ENCODE results near the gene SLC35F1. TPM values are rescaled to one million over a fixed set of nuclear protein-coding genes. Genes with fewer than 3 reads are reported as not detected.
"Not testable (repeated sequence)": the region's sequence is repeated elsewhere in the genome, so short reads cannot be mapped to it uniquely, and the experiment has no call there.

Gene SLC35F1
- total RNA-seq, 1 donor from 2014 or later: 0.23 TPM

GRCh38 chr6:118012944-118013343 lies 105.9 kb downstream of the SLC35F1 start:
- no peaks in the 10 kb centered on the region for H3K36me3 Mint-ChIP-seq (ENCODE audit: low read depth, unreplicated experiment)
- no peak overlapping the region for H3K27ac Mint-ChIP-seq (ENCODE audit: unreplicated experiment)
- no peak for TF ChIP-seq CTCF (IDR thresholded peaks at IDR 0.05; ENCODE audit: unreplicated experiment)
- no peak for DNase-seq (ENCODE audit: low spot score)
- H3K9me3 Mint-ChIP-seq (ENCODE audit: unreplicated experiment): no peaks in the 10 kb centered on the region
- H3K27me3 Mint-ChIP-seq (ENCODE audit: unreplicated experiment): peaks cover 2% of the 10 kb centered on the region
- H3K4me3 Mint-ChIP-seq (ENCODE audit: unreplicated experiment): no peak overlapping the region
- no peaks in the 10 kb centered on the region for H3K4me1 Mint-ChIP-seq (ENCODE audit: unreplicated experiment)

- Mint-ChIP-seq H3K27me3 (ENCODE audit: unreplicated experiment) (peaks cover under 1% of the 10 kb centered on the region), H3K4me3 (ENCODE audit: unreplicated experiment) (no peak overlapping the region), H3K27ac (ENCODE audit: unreplicated experiment) (no peak overlapping the region), H3K9me3 (ENCODE audit: unreplicated experiment) (no peaks in the 10 kb centered on the region), H3K36me3 (ENCODE audit: low read depth, unreplicated experiment) (no peaks in the 10 kb centered on the region), H3K4me1 (ENCODE audit: unreplicated experiment) (no peaks in the 10 kb centered on the region)
- DNase-seq (ENCODE audit: low spot score): no peak
- TF ChIP-seq CTCF (IDR thresholded peaks at IDR 0.05; ENCODE audit: unreplicated experiment): no peak
These were observed 109.5 kb downstream of the SLC35F1 start for GRCh38 chr6:118016532-118016931.

GRCh38 chr6:118017301-118017848 lies 110.3 kb downstream of the SLC35F1 start:
- H3K9me3 Mint-ChIP-seq (ENCODE audit: unreplicated experiment): no peaks in the 10 kb centered on the region
- no peaks in the 10 kb centered on the region for H3K4me1 Mint-ChIP-seq (ENCODE audit: unreplicated experiment)
- H3K27ac Mint-ChIP-seq (ENCODE audit: unreplicated experiment): no peak overlapping the region
- H3K4me3 Mint-ChIP-seq (ENCODE audit: unreplicated experiment): no peak overlapping the region
- H3K27me3 Mint-ChIP-seq (ENCODE audit: unreplicated experiment): no peaks in the 10 kb centered on the region
- DNase-seq (ENCODE audit: low spot score): no peak
- H3K36me3 Mint-ChIP-seq (ENCODE audit: low read depth, unreplicated experiment): no peaks in the 10 kb centered on the region
- no peak for TF ChIP-seq CTCF (IDR thresholded peaks at IDR 0.05; ENCODE audit: unreplicated experiment)

- no peaks in the 10 kb centered on the region for H3K4me1 Mint-ChIP-seq (ENCODE audit: unreplicated experiment)
- no peak overlapping the region for H3K27ac Mint-ChIP-seq (ENCODE audit: unreplicated experiment)
- no peaks in the 10 kb centered on the region for H3K9me3 Mint-ChIP-seq (ENCODE audit: unreplicated experiment)
- no peaks in the 10 kb centered on the region for H3K36me3 Mint-ChIP-seq (ENCODE audit: low read depth, unreplicated experiment)
- no peaks in the 10 kb centered on the region for H3K27me3 Mint-ChIP-seq (ENCODE audit: unreplicated experiment)
- TF ChIP-seq CTCF (IDR thresholded peaks at IDR 0.05; ENCODE audit: unreplicated experiment): no peak
- no peak for DNase-seq (ENCODE audit: low spot score)
- H3K4me3 Mint-ChIP-seq (ENCODE audit: unreplicated experiment): no peak overlapping the region
These were observed 116.7 kb downstream of the SLC35F1 start for GRCh38 chr6:118023771-118024170.

- Mint-ChIP-seq H3K27me3 (ENCODE audit: unreplicated experiment) (no peaks in the 10 kb centered on the region), H3K9me3 (ENCODE audit: unreplicated experiment) (no peaks in the 10 kb centered on the region), H3K36me3 (ENCODE audit: low read depth, unreplicated experiment) (no peaks in the 10 kb centered on the region), H3K4me3 (ENCODE audit: unreplicated experiment) (no peak overlapping the region), H3K4me1 (ENCODE audit: unreplicated experiment) (no peaks in the 10 kb centered on the region), H3K27ac (ENCODE audit: unreplicated experiment) (no peak overlapping the region)
- TF ChIP-seq CTCF (IDR thresholded peaks at IDR 0.05; ENCODE audit: unreplicated experiment): no peak
- DNase-seq (ENCODE audit: low spot score): no peak
These were observed 122.9 kb downstream of the SLC35F1 start for GRCh38 chr6:118029967-118030366.

GRCh38 chr6:118037479-118037878 lies 130.4 kb downstream of the SLC35F1 start:
- H3K4me1 Mint-ChIP-seq (ENCODE audit: unreplicated experiment); H3K4me3 Mint-ChIP-seq (ENCODE audit: unreplicated experiment); DNase-seq (ENCODE audit: low spot score); H3K27me3 Mint-ChIP-seq (ENCODE audit: unreplicated experiment); H3K27ac Mint-ChIP-seq (ENCODE audit: unreplicated experiment); H3K36me3 Mint-ChIP-seq (ENCODE audit: low read depth, unreplicated experiment); H3K9me3 Mint-ChIP-seq (ENCODE audit: unreplicated experiment): not testable (repeated sequence)
